ENCODE data around the gene CELF2.
"Not testable (repeated sequence)": the region's sequence is repeated elsewhere in the genome, so short reads cannot be mapped to it uniquely, and the experiment has no call there.

CELF2 gene

DNA sequence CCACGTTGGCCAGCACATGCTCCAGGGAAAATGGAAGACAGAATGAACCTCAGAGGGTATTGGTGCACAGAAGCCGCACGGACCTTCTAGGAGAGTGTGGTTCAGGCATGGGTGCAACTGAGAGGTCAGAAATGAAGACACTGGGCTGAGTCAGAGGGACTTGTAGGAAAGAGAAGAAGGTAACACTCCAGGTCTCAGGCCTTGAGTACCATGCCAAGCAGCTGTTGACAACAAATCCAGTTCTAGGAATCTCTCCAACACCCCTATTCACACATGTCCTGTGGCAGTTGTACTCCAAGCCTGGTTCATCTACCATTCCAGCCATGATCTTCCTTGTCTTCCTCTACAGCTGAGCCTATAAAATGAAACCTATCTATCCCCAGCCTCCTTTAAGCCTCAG, 342.2 kb downstream of the CELF2 start:
- H3K9me3 ChIP-seq (ENCODE audit: control insufficient read depth in 5 of 5, low read length in 5 of 5) = peaks cover 0 to 6% (median 3%) of the 10 kb centered on the region in 5 donors
- H3K4me3 ChIP-seq (ENCODE audit: low read depth in 1 of 5, low read length in 5 of 5) = no peak overlapping the region
- no peaks in the 10 kb centered on the region for H3K36me3 ChIP-seq (ENCODE audit: control insufficient read depth in 5 of 5, insufficient read depth in 5 of 5, low read length in 5 of 5)
- no peak overlapping the region for H3K9ac ChIP-seq (ENCODE audit: low read length in 5 of 5)
- no peaks in the 10 kb centered on the region for H3K27me3 ChIP-seq (ENCODE audit: control insufficient read depth in 5 of 5, insufficient read depth in 4 of 5, low read length in 5 of 5)
- H3K4me1 ChIP-seq (ENCODE audit: control insufficient read depth in 5 of 5, insufficient read depth in 5 of 5, low read length in 5 of 5) = peaks cover 0 to 14% (median 9%) of the 10 kb centered on the region in 5 donors
- H3K27ac ChIP-seq (ENCODE audit: low read depth, low read length) = no peak overlapping the region

DNA sequence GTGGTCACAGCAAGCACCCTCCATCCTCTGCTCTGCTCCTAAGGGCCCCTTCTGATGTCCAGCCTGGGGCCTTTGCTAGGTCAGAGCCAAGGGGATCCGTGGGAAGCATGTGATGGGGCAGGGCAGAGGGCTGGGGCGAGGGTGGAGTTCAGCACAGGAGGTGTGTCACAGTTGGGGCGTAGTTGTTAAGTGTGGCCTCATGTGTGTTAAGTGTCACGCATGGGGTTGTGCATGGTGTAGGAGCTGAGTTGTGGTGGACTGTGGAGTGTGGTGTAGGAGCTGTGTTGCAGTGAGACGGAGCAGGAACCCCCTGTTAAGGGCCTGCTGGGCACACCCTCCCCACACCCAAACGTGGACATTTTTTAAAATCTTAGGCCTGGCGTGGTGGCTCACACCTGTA, 345.8 kb downstream of the CELF2 start:
- peaks cover 0 to 3% (median 0%) of the 10 kb centered on the region in 5 donors for H3K4me1 ChIP-seq (ENCODE audit: control insufficient read depth in 5 of 5, insufficient read depth in 5 of 5, low read length in 5 of 5)
- H3K9me3 ChIP-seq (ENCODE audit: control insufficient read depth in 5 of 5, low read length in 5 of 5) = peaks cover 0 to 6% (median 3%) of the 10 kb centered on the region in 5 donors
- H3K4me3 ChIP-seq (ENCODE audit: low read depth in 1 of 5, low read length in 5 of 5) = no peak overlapping the region
- no peaks in the 10 kb centered on the region for H3K36me3 ChIP-seq (ENCODE audit: control insufficient read depth in 5 of 5, insufficient read depth in 5 of 5, low read length in 5 of 5)
- no peak overlapping the region for H3K27ac ChIP-seq (ENCODE audit: low read depth, low read length)
- H3K27me3 ChIP-seq (ENCODE audit: control insufficient read depth in 5 of 5, insufficient read depth in 4 of 5, low read length in 5 of 5) = no peaks in the 10 kb centered on the region
- no peak overlapping the region for H3K9ac ChIP-seq (ENCODE audit: low read length in 5 of 5)

DNA sequence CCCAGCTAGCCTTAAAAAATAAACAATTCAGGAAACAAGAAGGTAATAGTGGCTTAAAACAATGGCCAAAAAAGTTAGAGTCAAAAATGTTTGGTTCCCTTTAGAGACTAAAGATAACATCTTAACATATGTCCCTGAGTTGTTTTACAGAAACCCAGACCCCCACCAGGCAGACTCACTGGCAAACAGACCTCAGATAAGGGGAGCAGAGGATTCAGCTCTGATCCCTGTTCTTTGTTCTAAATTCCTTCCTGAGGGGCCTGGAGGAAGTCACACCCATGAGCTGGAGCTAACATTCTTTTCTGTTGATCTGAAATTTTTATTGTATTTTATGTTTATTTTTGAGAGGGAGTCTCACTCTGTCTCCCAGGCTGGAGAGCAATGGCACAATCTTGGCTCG, 346.6 kb downstream of the CELF2 start:
- H3K9ac ChIP-seq (ENCODE audit: low read length in 5 of 5) = no peak overlapping the region

DNA sequence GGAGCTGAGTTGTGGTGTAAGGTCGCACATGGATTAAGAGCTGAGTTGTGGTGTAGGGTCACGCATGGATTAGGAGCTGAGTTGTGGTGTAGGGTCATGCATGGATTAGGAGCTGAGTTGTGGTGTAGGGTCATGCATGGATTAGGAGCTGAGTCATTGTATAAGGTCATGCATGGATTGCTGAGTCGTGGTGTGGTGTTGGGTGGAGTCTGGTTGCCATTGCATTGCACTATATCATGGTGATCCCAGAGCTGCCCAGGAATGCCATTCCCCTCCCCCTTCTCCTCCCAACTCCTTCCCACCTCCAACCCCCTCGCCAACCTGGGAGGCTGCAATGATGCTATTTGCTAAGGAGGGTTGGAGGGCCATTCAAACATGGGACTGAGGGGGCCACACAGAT, 349.2 kb downstream of the CELF2 start:
- not testable (repeated sequence) for H3K4me3 ChIP-seq (ENCODE audit: low read depth in 1 of 5, low read length in 5 of 5); H3K9ac ChIP-seq (ENCODE audit: low read length in 5 of 5); H3K27me3 ChIP-seq (ENCODE audit: control insufficient read depth in 5 of 5, insufficient read depth in 4 of 5, low read length in 5 of 5); H3K4me1 ChIP-seq (ENCODE audit: control insufficient read depth in 5 of 5, insufficient read depth in 5 of 5, low read length in 5 of 5); H3K9me3 ChIP-seq (ENCODE audit: control insufficient read depth in 5 of 5, low read length in 5 of 5); H3K36me3 ChIP-seq (ENCODE audit: control insufficient read depth in 5 of 5, insufficient read depth in 5 of 5, low read length in 5 of 5); H3K27ac ChIP-seq (ENCODE audit: low read depth, low read length)

More for the DNA sequence above, 346.6 kb downstream of the CELF2 start:
- H3K27ac ChIP-seq (ENCODE audit: low read depth, low read length) = no peak overlapping the region
- H3K9me3 ChIP-seq (ENCODE audit: control insufficient read depth in 5 of 5, low read length in 5 of 5) = peaks cover 0 to under 1% (median 0%) of the 10 kb centered on the region in 5 donors
- H3K4me1 ChIP-seq (ENCODE audit: control insufficient read depth in 5 of 5, insufficient read depth in 5 of 5, low read length in 5 of 5) = peaks cover 0 to 3% (median 0%) of the 10 kb centered on the region in 5 donors
- H3K4me3 ChIP-seq (ENCODE audit: low read depth in 1 of 5, low read length in 5 of 5) = no peak overlapping the region
- H3K27me3 ChIP-seq (ENCODE audit: control insufficient read depth in 5 of 5, insufficient read depth in 4 of 5, low read length in 5 of 5) = no peaks in the 10 kb centered on the region
- H3K36me3 ChIP-seq (ENCODE audit: control insufficient read depth in 5 of 5, insufficient read depth in 5 of 5, low read length in 5 of 5) = no peaks in the 10 kb centered on the region

DNA sequence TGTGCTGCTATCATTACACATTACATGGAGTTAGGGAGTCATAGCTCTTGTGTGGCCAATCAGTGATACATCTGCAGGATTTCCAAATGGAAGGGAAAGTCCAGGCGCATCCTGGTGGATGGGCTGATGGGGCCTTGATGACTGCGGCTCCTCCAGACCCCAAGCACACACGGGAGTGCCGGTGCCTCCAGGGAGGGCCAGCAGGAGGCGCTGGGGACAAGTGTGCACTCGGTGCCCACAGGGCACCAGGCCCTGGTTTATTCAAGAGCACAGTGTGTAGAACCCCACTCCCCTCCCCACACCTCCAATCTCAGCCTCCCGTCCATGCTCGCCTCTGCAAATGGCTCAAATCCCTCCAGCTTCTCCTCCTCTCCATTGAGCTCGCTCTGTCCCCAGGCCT, 349.8 kb downstream of the CELF2 start:
- Histone ChIP-seq H3K9me3 (ENCODE audit: control insufficient read depth in 5 of 5, low read length in 5 of 5) (peaks cover 0 to 2% (median 0%) of the 10 kb centered on the region in 5 donors), H3K36me3 (ENCODE audit: control insufficient read depth in 5 of 5, insufficient read depth in 5 of 5, low read length in 5 of 5) (no peaks in the 10 kb centered on the region), H3K27ac (ENCODE audit: low read depth, low read length) (no peak overlapping the region), H3K4me1 (ENCODE audit: control insufficient read depth in 5 of 5, insufficient read depth in 5 of 5, low read length in 5 of 5) (peaks cover 0 to 3% (median 0%) of the 10 kb centered on the region in 5 donors), H3K9ac (ENCODE audit: low read length in 5 of 5) (no peak overlapping the region), H3K4me3 (ENCODE audit: low read depth in 1 of 5, low read length in 5 of 5) (no peak overlapping the region), H3K27me3 (ENCODE audit: control insufficient read depth in 5 of 5, insufficient read depth in 4 of 5, low read length in 5 of 5) (no peaks in the 10 kb centered on the region)

DNA sequence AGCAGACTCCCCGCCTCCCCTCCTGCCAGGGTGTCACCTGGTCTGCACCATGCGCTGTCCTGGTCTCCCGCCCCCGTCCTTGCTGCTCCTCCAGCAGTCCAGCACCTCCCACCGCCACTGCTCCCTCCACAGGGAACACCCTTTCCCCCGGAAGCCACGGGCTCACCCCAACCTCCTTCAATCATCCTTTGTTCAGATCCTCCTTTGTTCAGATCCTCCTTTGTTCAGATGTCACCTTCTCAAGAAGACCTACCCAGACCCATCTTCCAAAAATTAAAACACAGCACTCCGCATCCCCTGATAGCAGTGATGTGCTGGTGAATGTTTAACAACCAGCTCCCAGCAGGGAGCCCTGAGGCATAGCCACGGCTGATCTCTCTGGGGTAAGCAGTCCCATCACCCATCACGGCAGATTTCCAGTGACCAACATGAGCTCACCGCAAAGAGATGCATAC, 356.1 kb downstream of the CELF2 start:
- no peak overlapping the region for H3K9ac ChIP-seq (ENCODE audit: low read length in 5 of 5)
- H3K27ac ChIP-seq (ENCODE audit: low read depth, low read length) = no peak overlapping the region
- H3K36me3 ChIP-seq (ENCODE audit: control insufficient read depth in 5 of 5, insufficient read depth in 5 of 5, low read length in 5 of 5) = no peaks in the 10 kb centered on the region

DNA sequence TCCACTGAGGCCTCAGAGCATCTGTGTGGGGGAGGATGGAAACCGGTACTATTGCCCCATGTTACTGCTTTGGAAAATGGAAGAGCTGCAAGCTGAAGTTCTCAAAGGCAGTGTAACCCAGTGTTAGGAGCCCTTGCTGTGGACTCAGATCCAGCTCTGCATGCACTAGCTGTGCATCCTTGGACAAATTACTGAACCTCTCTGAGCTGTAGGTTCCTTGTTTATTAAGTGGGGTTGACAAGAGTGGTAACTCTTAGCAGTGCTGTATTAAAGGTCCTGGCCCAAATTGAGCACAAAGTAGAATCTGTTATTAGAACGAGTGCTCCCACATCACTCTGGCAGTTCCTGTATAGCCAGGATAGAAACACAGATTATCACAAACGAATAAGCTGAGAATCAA, 359.6 kb downstream of the CELF2 start:
- H3K4me3 ChIP-seq (ENCODE audit: low read depth in 1 of 5, low read length in 5 of 5) = no peak overlapping the region
- H3K36me3 ChIP-seq (ENCODE audit: control insufficient read depth in 5 of 5, insufficient read depth in 5 of 5, low read length in 5 of 5) = no peaks in the 10 kb centered on the region
- H3K27ac ChIP-seq (ENCODE audit: low read depth, low read length) = no peak overlapping the region

More for the DNA sequence above, 356.1 kb downstream of the CELF2 start:
- peaks cover 0 to 3% (median 2%) of the 10 kb centered on the region in 5 donors for H3K4me1 ChIP-seq (ENCODE audit: control insufficient read depth in 5 of 5, insufficient read depth in 5 of 5, low read length in 5 of 5)
- peaks cover 0 to 3% (median 0%) of the 10 kb centered on the region in 5 donors for H3K27me3 ChIP-seq (ENCODE audit: control insufficient read depth in 5 of 5, insufficient read depth in 4 of 5, low read length in 5 of 5)
- H3K4me3 ChIP-seq (ENCODE audit: low read depth in 1 of 5, low read length in 5 of 5) = no peak overlapping the region
- H3K9me3 ChIP-seq (ENCODE audit: control insufficient read depth in 5 of 5, low read length in 5 of 5) = peaks cover 0 to 2% (median 0%) of the 10 kb centered on the region in 5 donors

DNA sequence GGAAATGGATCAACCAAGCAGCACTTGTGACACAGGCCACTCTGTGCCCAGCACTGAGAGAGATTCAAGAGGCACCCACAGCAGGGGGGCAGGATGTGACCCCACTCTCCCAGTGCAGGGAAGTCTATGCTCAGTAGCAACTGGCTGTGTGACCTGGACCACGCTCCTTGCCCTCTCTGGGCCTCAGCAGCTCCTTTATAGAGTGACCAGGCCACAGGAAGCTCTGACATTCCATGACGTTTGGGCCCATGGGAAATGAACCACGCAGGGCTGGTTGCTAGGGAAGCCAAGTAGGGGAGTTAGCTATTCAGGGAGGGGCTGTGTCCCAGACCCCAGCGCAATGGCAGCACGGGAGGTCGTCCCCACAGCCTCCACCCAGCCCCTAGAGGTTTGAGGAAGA, 361.2 kb downstream of the CELF2 start:
- Histone ChIP-seq H3K4me3 (ENCODE audit: low read depth in 1 of 5, low read length in 5 of 5) (no peak overlapping the region), H3K27me3 (ENCODE audit: control insufficient read depth in 5 of 5, insufficient read depth in 4 of 5, low read length in 5 of 5) (peaks cover 0 to 3% (median 0%) of the 10 kb centered on the region in 5 donors), H3K36me3 (ENCODE audit: control insufficient read depth in 5 of 5, insufficient read depth in 5 of 5, low read length in 5 of 5) (no peaks in the 10 kb centered on the region), H3K9me3 (ENCODE audit: control insufficient read depth in 5 of 5, low read length in 5 of 5) (no peaks in the 10 kb centered on the region), H3K27ac (ENCODE audit: low read depth, low read length) (no peak overlapping the region), H3K4me1 (ENCODE audit: control insufficient read depth in 5 of 5, insufficient read depth in 5 of 5, low read length in 5 of 5) (peaks cover 0 to 6% (median 6%) of the 10 kb centered on the region in 5 donors), H3K9ac (ENCODE audit: low read length in 5 of 5) (no peak overlapping the region)

More for the DNA sequence above, 359.6 kb downstream of the CELF2 start:
- Histone ChIP-seq H3K4me1 (ENCODE audit: control insufficient read depth in 5 of 5, insufficient read depth in 5 of 5, low read length in 5 of 5) (peaks cover 0 to 6% (median 6%) of the 10 kb centered on the region in 5 donors), H3K9ac (ENCODE audit: low read length in 5 of 5) (no peak overlapping the region), H3K27me3 (ENCODE audit: control insufficient read depth in 5 of 5, insufficient read depth in 4 of 5, low read length in 5 of 5) (peaks cover 0 to 3% (median 0%) of the 10 kb centered on the region in 5 donors), H3K9me3 (ENCODE audit: control insufficient read depth in 5 of 5, low read length in 5 of 5) (no peaks in the 10 kb centered on the region)

DNA sequence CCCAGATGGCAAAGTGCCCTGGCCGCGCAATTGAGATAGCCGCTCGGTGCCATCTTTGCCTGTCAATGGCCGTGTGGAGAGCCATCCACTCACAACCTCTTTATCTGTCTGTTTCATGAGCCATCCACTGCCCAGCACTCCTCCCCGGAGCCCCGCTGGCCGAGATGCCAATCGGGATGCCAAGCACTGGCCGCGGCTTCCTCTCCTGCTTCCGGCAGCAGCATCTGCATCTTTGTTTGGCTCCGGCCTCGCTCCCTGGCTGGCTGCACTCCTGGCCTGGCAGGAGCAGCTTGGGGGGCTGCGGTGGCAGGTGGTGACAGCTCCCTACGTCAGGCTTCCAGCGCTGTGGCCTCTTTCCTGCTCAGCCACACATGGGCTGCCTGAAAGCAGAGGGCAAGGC, 362.1 kb downstream of the CELF2 start:
- H3K27ac ChIP-seq (ENCODE audit: low read depth, low read length) = no peak overlapping the region
- no peaks in the 10 kb centered on the region for H3K9me3 ChIP-seq (ENCODE audit: control insufficient read depth in 5 of 5, low read length in 5 of 5)
- H3K4me3 ChIP-seq (ENCODE audit: low read depth in 1 of 5, low read length in 5 of 5) = no peak overlapping the region
- H3K36me3 ChIP-seq (ENCODE audit: control insufficient read depth in 5 of 5, insufficient read depth in 5 of 5, low read length in 5 of 5) = no peaks in the 10 kb centered on the region
- no peaks in the 10 kb centered on the region for H3K27me3 ChIP-seq (ENCODE audit: control insufficient read depth in 5 of 5, insufficient read depth in 4 of 5, low read length in 5 of 5)
- no peak overlapping the region for H3K9ac ChIP-seq (ENCODE audit: low read length in 5 of 5)
- peaks cover 0 to 6% (median 6%) of the 10 kb centered on the region in 5 donors for H3K4me1 ChIP-seq (ENCODE audit: control insufficient read depth in 5 of 5, insufficient read depth in 5 of 5, low read length in 5 of 5)

DNA sequence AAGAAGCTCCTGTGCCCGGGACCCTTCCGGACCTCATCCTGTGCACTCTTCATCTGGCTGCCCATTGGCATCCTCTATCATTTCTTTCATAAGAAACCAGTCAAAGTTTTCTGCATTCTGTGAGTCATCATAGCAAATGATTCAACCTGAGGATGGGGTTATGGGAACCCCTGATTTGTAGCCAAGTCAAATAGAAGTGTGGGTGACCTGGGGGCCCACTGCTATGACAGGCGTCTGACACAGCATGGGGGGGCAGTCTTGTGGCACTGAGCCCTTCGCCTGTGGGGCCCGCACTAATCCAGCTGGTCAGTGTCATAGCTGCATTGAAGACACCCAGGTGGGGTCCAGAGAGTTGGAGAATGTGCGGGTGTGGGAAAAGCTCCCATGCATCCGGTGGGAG, 363.4 kb downstream of the CELF2 start:
- no peaks in the 10 kb centered on the region for H3K27me3 ChIP-seq (ENCODE audit: control insufficient read depth in 5 of 5, insufficient read depth in 4 of 5, low read length in 5 of 5)
- no peak overlapping the region for H3K27ac ChIP-seq (ENCODE audit: low read depth, low read length)
- H3K36me3 ChIP-seq (ENCODE audit: control insufficient read depth in 5 of 5, insufficient read depth in 5 of 5, low read length in 5 of 5) = no peaks in the 10 kb centered on the region

More for the DNA sequence above, 363.4 kb downstream of the CELF2 start:
- Histone ChIP-seq H3K4me1 (ENCODE audit: control insufficient read depth in 5 of 5, insufficient read depth in 5 of 5, low read length in 5 of 5) (peaks cover 0 to 6% (median 6%) of the 10 kb centered on the region in 5 donors), H3K9ac (ENCODE audit: low read length in 5 of 5) (no peak overlapping the region), H3K9me3 (ENCODE audit: control insufficient read depth in 5 of 5, low read length in 5 of 5) (no peaks in the 10 kb centered on the region), H3K4me3 (ENCODE audit: low read depth in 1 of 5, low read length in 5 of 5) (no peak overlapping the region)

Data from subcutaneous abdominal adipose tissue (tissue), 5 donors.